GM20000 (cell line): ENCODE data around the gene NPAS2.

Source experiments
- DNase-seq: peaks from one replicate; pipeline ENCODE4 v3.0.0; 2012; ENCODE audit warnings: low spot score
- CTCF ChIP-seq: IDR thresholded peaks from 2 replicates; pipeline ENCODE4 v1.5.1; 2012; ENCODE audit warnings: mild to moderate bottlenecking, control low read depth; ENCODE audit errors: extremely low read depth, missing control alignments

Gene NPAS2

DNA sequence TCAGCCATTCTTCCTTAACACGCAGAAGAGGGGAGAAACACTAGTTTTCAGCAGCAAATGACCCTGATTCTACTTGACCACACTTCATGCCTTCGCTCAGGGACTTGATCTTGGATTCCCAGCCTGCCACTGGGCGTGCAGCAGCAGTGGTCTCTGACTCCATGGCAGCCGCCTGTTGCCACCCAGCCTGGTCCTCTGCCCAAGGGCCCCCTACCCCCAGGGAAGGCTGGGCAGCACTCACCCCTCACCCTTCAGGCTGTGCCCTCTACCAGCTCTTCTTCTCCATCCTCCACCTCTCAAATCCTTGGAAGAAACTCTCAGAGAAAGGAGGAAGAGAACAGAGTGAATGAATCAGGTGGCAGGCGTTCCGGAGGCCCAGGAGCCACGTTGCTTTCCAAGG, 150.1 kb downstream of the NPAS2 start:
- DNase-seq = no peak
- TF ChIP-seq CTCF = no peak

DNA sequence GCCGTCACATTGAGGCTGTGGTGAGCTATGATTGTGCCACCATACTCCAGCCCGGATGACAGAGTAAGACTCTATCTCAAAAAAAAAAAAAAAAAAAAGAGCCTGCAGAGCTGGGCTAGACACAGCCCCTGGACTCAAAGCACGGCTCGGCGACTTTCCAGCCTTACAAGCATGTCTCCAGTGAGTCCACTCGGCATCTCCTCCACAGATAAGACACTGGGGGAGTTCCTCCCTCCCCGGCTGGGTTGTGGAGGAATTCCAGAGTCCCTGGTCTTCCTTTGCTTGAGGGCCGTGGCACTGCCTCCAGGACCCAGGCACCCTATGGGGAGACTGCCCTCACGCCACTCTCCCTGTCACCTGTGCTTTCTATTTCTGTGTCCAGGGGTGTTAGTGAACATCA, 151.3 kb downstream of the NPAS2 start:
- TF ChIP-seq CTCF = no peak
- no peak for DNase-seq

GRCh38 chr2:100972452-100972851, 152.5 kb downstream of the NPAS2 start:
- TF ChIP-seq CTCF = no peak
- DNase-seq = no peak

DNA sequence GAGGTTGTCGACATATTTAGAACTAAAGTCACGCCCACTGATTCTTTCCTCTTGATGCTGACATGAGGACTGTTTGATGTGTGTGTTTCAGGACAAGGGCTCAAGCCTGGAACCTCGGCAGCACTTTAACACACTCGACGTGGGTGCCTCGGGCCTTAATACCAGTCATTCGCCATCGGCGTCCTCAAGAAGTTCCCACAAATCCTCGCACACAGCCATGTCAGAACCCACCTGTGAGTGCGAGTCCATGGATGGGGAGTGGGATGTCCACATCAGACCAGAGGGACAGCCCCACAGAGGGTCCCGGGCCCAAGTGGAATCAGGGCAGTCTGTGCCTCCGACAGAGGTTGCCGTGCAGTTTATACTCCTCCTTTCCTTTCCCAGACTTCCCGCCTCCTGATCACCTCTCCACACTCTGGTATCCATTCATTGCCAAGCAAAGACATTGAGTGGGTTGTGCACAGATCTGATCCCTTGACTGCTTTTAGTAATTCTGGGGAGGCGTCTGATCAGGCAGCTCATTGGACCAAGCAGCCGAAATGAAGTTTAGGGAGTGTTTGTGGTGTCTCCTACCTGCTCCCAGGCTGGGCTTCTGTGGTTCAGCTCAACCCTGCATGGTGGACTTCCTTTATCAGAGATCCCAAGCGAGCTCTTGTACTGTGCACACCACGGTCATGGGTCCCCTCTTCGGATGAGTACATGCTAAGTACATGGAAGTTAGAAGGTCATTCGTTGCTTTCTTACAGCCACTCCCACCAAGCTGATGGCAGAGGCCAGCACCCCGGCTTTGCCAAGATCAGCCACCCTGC, 155.0 kb downstream of the NPAS2 start:
- no peak for TF ChIP-seq CTCF
- DNase-seq = no peak

- no peak for DNase-seq
- TF ChIP-seq CTCF = no peak
Observed at GRCh38 chr2:100975521-100975785, 155.5 kb downstream of the NPAS2 start.

GRCh38 chr2:100976061-100976460, 156.1 kb downstream of the NPAS2 start:
- no peak for TF ChIP-seq CTCF
- DNase-seq = no peak

GRCh38 chr2:100976645-100977391, 156.9 kb downstream of the NPAS2 start:
- TF ChIP-seq CTCF = no peak
- DNase-seq = peak; percentile 76
